ENCODE results near the gene LGALS7.

DNA sequence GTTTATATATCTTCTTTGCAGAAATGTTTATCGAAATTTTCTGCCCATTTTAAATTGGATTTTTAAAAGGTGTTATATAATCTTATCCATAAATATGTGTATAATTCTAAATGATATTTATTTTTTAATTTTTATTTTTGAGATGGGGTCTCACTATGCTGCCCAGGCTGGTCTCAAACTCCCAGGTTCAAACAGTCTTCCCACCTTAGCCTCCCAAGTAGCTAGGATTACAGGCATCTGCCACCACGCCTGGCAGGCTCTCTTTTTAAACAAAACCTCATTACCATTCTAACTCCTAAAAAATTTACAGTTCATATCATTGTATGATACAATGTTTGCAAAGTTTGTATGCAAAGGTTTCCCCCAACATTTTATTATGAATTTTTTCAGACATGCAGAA is 22.8 kb upstream of the LGALS7 start:
- TF ChIP-seq EP300 (IDR thresholded peaks at IDR 0.05) (no peak), POLR2A (IDR thresholded peaks at IDR 0.05) (no peak)
- TF ChIP-seq, protein P1, sequence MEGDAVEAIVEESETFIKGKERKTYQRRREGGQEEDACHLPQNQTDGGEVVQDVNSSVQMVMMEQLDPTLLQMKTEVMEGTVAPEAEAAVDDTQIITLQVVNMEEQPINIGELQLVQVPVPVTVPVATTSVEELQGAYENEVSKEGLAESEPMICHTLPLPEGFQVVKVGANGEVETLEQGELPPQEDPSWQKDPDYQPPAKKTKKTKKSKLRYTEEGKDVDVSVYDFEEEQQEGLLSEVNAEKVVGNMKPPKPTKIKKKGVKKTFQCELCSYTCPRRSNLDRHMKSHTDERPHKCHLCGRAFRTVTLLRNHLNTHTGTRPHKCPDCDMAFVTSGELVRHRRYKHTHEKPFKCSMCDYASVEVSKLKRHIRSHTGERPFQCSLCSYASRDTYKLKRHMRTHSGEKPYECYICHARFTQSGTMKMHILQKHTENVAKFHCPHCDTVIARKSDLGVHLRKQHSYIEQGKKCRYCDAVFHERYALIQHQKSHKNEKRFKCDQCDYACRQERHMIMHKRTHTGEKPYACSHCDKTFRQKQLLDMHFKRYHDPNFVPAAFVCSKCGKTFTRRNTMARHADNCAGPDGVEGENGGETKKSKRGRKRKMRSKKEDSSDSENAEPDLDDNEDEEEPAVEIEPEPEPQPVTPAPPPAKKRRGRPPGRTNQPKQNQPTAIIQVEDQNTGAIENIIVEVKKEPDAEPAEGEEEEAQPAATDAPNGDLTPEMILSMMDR (IDR thresholded peaks at IDR 0.05): no peak
